ENCODE data around the gene CCR5AS.
A peak's percentile ranks its signal among the peaks of the same experiment; 100 is the strongest.

The CCR5AS gene

DNA sequence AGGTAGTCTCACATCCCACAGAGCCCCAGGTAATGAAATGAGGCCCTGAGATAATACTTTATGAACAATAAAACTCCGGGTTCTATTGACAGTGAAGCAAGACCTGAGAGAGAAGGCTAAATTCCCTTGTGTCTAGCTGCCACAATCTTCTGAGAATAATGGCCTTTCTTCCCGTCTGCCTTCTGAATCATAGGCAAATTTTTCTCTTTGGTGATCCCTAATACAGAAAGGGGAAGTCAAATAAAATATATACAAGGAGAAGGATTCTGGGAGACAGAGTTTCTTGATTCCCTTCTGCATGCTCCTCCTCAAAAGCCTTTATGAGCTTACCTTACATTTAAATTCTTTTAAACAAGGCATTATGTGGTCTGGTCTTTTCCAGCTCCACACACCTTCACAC is 82.8 kb downstream of the CCR5AS start:
- intact Hi-C loops (cut with DNase I; ENCODE audit: low total_unique reads): no loop called here
- H3K4me3 ChIP-seq: no peak overlapping the region
- peaks cover 5 to 28% (median 15%) of the 10 kb centered on the region in 6 donors for H3K4me1 ChIP-seq
- H3K36me3 ChIP-seq: no peaks in the 10 kb centered on the region
- no peak for DNase-seq
- no peak overlapping the region for H3K27ac ChIP-seq
- TF ChIP-seq POLR2A (IDR thresholded peaks at IDR 0.05) (no peak), POLR2AphosphoS5 (IDR thresholded peaks at IDR 0.05) (no peak)
- TF ChIP-seq, protein P1, sequence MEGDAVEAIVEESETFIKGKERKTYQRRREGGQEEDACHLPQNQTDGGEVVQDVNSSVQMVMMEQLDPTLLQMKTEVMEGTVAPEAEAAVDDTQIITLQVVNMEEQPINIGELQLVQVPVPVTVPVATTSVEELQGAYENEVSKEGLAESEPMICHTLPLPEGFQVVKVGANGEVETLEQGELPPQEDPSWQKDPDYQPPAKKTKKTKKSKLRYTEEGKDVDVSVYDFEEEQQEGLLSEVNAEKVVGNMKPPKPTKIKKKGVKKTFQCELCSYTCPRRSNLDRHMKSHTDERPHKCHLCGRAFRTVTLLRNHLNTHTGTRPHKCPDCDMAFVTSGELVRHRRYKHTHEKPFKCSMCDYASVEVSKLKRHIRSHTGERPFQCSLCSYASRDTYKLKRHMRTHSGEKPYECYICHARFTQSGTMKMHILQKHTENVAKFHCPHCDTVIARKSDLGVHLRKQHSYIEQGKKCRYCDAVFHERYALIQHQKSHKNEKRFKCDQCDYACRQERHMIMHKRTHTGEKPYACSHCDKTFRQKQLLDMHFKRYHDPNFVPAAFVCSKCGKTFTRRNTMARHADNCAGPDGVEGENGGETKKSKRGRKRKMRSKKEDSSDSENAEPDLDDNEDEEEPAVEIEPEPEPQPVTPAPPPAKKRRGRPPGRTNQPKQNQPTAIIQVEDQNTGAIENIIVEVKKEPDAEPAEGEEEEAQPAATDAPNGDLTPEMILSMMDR (IDR thresholded peaks at IDR 0.05 in 8 of 11, conservative IDR thresholded peaks at IDR 0.05 in 3 of 11): no peak
- WGBS, 5 donors: 70 to 83% (median 77%) methylated on average over 2 of the region's 2 CpGs
- peaks cover 0 to 18% (median 11%) of the 10 kb centered on the region in 8 donors for H3K9me3 ChIP-seq
- H3K27me3 ChIP-seq (replicated peaks in 1 of 7): no peaks in the 10 kb centered on the region

DNA sequence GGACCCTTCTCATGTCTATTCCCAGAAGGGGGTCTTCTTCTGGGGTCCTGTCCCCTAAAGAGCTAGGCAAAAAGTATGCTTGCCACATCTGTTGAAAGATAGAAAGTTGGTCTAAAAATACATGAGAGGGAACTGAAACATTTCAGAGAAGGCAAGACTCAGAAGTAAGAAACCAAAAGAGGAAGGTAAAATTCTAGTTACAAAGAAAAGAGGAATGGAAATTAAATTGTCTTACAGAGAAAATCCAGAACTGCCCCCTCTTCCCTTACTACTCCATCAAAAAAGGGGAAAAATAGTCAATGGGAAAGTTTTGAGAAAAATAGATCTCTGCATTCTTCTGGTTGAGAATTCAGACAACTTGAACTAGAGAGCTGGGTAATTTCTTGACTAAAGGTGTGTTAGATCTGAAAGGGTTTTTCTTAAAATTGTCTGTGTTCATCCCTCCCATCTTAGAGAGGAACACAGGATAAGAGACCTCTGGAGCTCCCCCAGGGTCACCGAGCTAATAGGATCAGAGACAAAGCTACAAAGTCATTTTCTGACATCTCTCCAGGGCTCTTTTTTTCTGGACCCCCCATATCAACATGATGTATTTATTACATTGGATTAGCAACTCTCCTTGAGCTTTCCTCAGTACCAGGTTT is 85.3 kb downstream of the CCR5AS start:
- no peaks in the 10 kb centered on the region for H3K36me3 ChIP-seq
- TF ChIP-seq, protein P1 (IDR thresholded peaks at IDR 0.05 in 8 of 11, conservative IDR thresholded peaks at IDR 0.05 in 3 of 11): no peak
- TF ChIP-seq POLR2A (IDR thresholded peaks at IDR 0.05) (no peak), POLR2AphosphoS5 (IDR thresholded peaks at IDR 0.05) (no peak)
- WGBS, 5 donors: 38 to 84% (median 55%) methylated on average over 1 of the region's 1 CpG

DNA sequence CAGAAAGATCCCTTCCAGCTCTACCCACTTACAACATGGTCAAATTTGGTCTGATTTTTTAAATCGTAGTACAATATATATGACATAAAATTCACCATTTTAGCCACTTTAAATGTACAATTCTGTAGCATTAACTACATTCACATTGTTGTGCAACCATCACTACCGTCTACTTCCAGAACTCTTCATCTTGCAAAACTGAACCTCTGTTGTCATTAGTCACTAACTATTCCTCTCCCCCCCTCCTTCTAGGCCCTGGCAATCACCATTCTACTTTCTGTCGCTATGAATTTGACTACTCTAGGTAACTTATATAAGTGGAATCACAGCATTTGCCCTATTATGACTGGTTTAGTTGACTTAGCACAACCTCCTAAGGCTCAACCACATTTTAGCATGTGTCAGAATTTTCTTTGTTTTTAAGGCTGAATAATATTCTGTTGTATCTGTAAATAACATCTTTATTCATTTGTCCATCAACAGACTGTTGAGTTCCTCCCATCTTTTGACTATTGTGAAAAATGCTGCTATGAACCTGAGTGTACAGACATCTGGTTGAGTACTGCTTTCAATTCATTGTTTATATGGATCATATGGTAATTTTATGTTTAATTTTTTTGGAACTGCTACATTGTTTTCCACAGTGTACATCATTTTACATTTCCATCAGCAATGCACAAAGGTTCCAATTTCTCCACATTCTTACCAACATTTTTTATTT is 88.5 kb downstream of the CCR5AS start:
- DNase-seq: no peak
- TF ChIP-seq, protein P1 (IDR thresholded peaks at IDR 0.05 in 8 of 11, conservative IDR thresholded peaks at IDR 0.05 in 3 of 11): no peak
- TF ChIP-seq POLR2AphosphoS5 (IDR thresholded peaks at IDR 0.05): no peak
- TF ChIP-seq POLR2A (IDR thresholded peaks at IDR 0.05): no peak
- intact Hi-C loops (cut with DNase I; ENCODE audit: low total_unique reads): no loop called here
- H3K4me1 ChIP-seq: peaks cover 5 to 53% (median 26%) of the 10 kb centered on the region in 6 donors
- no peak overlapping the region for H3K4me3 ChIP-seq
- WGBS, 5 donors: 64 to 90% (median 83%) methylated on average over 3 of the region's 3 CpGs
- H3K27ac ChIP-seq: peak overlapping the region in 3 of 8 donors; percentile 34 to 55 (median 51)
- H3K9me3 ChIP-seq: no peaks in the 10 kb centered on the region
- no peaks in the 10 kb centered on the region for H3K36me3 ChIP-seq
- H3K27me3 ChIP-seq (replicated peaks in 1 of 7): no peaks in the 10 kb centered on the region

More for the DNA sequence above, 85.3 kb downstream of the CCR5AS start:
- Histone ChIP-seq H3K4me1 (peaks cover 5 to 31% (median 17%) of the 10 kb centered on the region in 6 donors), H3K27me3 (replicated peaks in 1 of 7) (no peaks in the 10 kb centered on the region), H3K27ac (peak overlapping the region in 6 of 8 donors; percentile 6 to 71 (median 66)), H3K9me3 (peaks cover 0 to 4% (median under 1%) of the 10 kb centered on the region in 8 donors), H3K4me3 (no peak overlapping the region)
- no peak for DNase-seq
- intact Hi-C loops (cut with DNase I; ENCODE audit: low total_unique reads): no loop called here

DNA sequence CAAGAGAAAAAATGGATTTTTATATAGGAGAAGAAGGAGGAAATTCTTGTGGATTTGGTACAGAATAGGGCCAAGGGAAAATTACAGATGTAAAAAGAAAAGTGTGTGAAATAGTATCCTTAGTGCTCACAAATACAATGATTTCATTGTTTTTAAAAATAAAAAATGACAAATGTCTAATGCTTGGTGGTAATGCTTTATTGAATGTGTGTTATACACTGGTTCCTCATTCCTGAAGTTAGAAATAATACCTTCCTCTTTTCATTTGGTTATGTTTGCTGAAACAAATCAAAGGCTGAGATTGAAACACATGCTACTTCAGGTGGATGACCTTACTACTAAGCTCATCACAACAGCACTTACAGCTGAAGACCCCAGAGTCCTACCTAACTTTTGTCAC is 90.7 kb downstream of the CCR5AS start:
- Histone ChIP-seq H3K27me3 (replicated peaks in 1 of 7) (no peaks in the 10 kb centered on the region), H3K9me3 (no peaks in the 10 kb centered on the region), H3K36me3 (no peaks in the 10 kb centered on the region), H3K4me3 (no peak overlapping the region), H3K27ac (peak overlapping the region in 5 of 8 donors; percentile 27 to 66 (median 49)), H3K4me1 (peaks cover 0 to 51% (median 23%) of the 10 kb centered on the region in 6 donors)
- no peak for DNase-seq
- intact Hi-C loops (cut with DNase I; ENCODE audit: low total_unique reads): no loop called here
- TF ChIP-seq POLR2AphosphoS5 (IDR thresholded peaks at IDR 0.05) (no peak), POLR2A (IDR thresholded peaks at IDR 0.05) (no peak)
- TF ChIP-seq, protein P1 (IDR thresholded peaks at IDR 0.05 in 8 of 11, conservative IDR thresholded peaks at IDR 0.05 in 3 of 11): no peak

Measured in spleen (tissue), 11 donors.